ENCODE measurements around the gene GON7. TPM values are rescaled to one million over a fixed set of nuclear protein-coding genes. Genes with fewer than 3 reads are reported as not detected.
"Not testable (repeated sequence)": the region's sequence is repeated elsewhere in the genome, so short reads cannot be mapped to it uniquely, and the experiment has no call there.

Gene GON7
- total RNA-seq, 1 donor from 2014 or later: 24.6 TPM

GRCh38 chr14:93173943-93174395 lies 32.9 kb downstream of the GON7 start:
- peak overlapping the region; percentile 44 for H2AFZ ChIP-seq (replicated peaks)
- Mint-ChIP-seq H3K27me3 (ENCODE audit: insufficient read depth, low read depth) (peaks cover 5% of the 10 kb centered on the region), H3K36me3 (no peaks in the 10 kb centered on the region), H3K9me3 (peaks cover 2% of the 10 kb centered on the region), H3K4me3 (no peak overlapping the region), H3K4me1 (peaks cover 2% of the 10 kb centered on the region), H3K27ac (no peak overlapping the region)
- no peaks in the 10 kb centered on the region for H3K9me3 ChIP-seq (ENCODE audit: low read depth)
- H3K4me2 ChIP-seq: no peak overlapping the region
- H3K9ac ChIP-seq: no peak overlapping the region
- H3K36me3 ChIP-seq: no peaks in the 10 kb centered on the region
- no peaks in the 10 kb centered on the region for H3K79me2 ChIP-seq (ENCODE audit: low read depth)
- H3K27me3 ChIP-seq: no peaks in the 10 kb centered on the region
- no peak for DNase-seq (ENCODE audit: low spot score)
- H3K4me1 ChIP-seq: no peaks in the 10 kb centered on the region
- H3K27ac ChIP-seq: no peak overlapping the region
- no peak for TF ChIP-seq CTCF (IDR thresholded peaks at IDR 0.05)
- TF ChIP-seq EZH2 (IDR thresholded peaks at IDR 0.05): no peak
- H3K4me3 ChIP-seq: no peak overlapping the region
- no peaks in the 10 kb centered on the region for H3F3A ChIP-seq (ENCODE audit: low read depth)
- H4K20me1 ChIP-seq (ENCODE audit: low read depth): no peaks in the 10 kb centered on the region

DNA sequence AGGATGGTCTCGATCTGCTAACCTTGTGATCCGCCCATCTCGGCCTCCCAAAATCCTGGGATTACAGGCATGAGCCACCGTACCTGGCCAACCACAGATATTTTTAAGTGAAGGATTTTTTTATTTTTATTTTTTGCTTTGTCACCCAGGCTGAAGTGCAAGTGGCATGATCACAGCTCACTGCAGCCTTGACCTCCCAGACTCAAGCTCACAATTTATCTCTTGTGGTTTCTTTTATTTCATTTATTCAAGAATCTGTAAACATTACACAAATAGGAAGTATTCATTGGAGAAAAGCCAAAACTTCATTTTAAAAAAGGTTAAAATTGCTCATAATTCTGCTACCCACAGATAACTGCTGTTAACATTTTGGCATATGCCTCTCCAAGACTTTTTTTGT lies 35.5 kb downstream of the GON7 start:
- H3K36me3 ChIP-seq: no peaks in the 10 kb centered on the region
- H3K4me1 ChIP-seq: no peaks in the 10 kb centered on the region
- H3K9me3 ChIP-seq (ENCODE audit: low read depth): no peaks in the 10 kb centered on the region
- DNase-seq (ENCODE audit: low spot score): no peak
- TF ChIP-seq CTCF (IDR thresholded peaks at IDR 0.05): no peak
- TF ChIP-seq EZH2phosphoT487 (IDR thresholded peaks at IDR 0.05): no peak
- TF ChIP-seq EZH2 (IDR thresholded peaks at IDR 0.05): no peak
- H2AFZ ChIP-seq (replicated peaks): no peak overlapping the region
- no peak overlapping the region for H3K4me3 ChIP-seq
- H3K79me2 ChIP-seq (ENCODE audit: low read depth): no peaks in the 10 kb centered on the region
- H3K4me2 ChIP-seq: no peak overlapping the region
- no peaks in the 10 kb centered on the region for H3K27me3 ChIP-seq
- Mint-ChIP-seq H3K4me1 (peaks cover 2% of the 10 kb centered on the region), H3K27me3 (ENCODE audit: insufficient read depth, low read depth) (peaks cover 2% of the 10 kb centered on the region), H3K36me3 (no peaks in the 10 kb centered on the region), H3K27ac (no peak overlapping the region), H3K9me3 (peaks cover 2% of the 10 kb centered on the region), H3K4me3 (no peak overlapping the region)
- no peak overlapping the region for H3K27ac ChIP-seq
- H3F3A ChIP-seq (ENCODE audit: low read depth): no peaks in the 10 kb centered on the region
- H4K20me1 ChIP-seq (ENCODE audit: low read depth): no peaks in the 10 kb centered on the region
- no peak overlapping the region for H3K9ac ChIP-seq

- not testable (repeated sequence) for H3K9ac ChIP-seq; H3K4me3 Mint-ChIP-seq; H3K27ac ChIP-seq; H3K4me1 ChIP-seq; H3K36me3 ChIP-seq; H3K4me3 ChIP-seq; H4K20me1 ChIP-seq (ENCODE audit: low read depth); H3K27ac Mint-ChIP-seq; H3K4me2 ChIP-seq; H3K79me2 ChIP-seq (ENCODE audit: low read depth); H3K9me3 Mint-ChIP-seq; H3K27me3 ChIP-seq; H3K36me3 Mint-ChIP-seq; H2AFZ ChIP-seq (replicated peaks); H3K9me3 ChIP-seq (ENCODE audit: low read depth); H3F3A ChIP-seq (ENCODE audit: low read depth); H3K27me3 Mint-ChIP-seq (ENCODE audit: insufficient read depth, low read depth); DNase-seq (ENCODE audit: low spot score)
- H3K4me1 Mint-ChIP-seq: peaks cover 10% of the 10 kb centered on the region
These were observed 36.7 kb downstream of the GON7 start for GRCh38 chr14:93170141-93170540.

DNA sequence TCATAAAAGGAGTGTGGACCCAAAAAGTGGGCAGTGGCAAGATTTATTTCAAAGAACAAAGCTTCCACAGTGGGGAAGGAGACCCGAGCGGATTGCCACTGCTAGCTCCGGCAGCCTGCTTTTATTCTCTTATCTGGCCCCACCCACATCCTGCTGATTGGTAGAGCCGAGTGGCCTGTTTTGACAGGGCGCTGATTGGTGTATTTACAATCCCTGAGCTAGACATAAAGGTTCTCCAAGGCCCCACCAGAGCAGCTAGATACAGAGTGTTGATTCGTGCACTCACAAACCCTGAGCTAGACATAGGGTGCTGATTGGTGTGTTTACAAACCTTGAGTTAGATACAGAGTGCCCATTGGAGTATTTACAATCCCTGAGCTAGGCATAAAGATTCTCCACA lies 37.2 kb downstream of the GON7 start:
- DNase-seq (ENCODE audit: low spot score); H3K9me3 Mint-ChIP-seq; H3K36me3 ChIP-seq; H3K4me2 ChIP-seq; H3F3A ChIP-seq (ENCODE audit: low read depth); H3K4me3 Mint-ChIP-seq; H3K27ac ChIP-seq; H4K20me1 ChIP-seq (ENCODE audit: low read depth); H3K79me2 ChIP-seq (ENCODE audit: low read depth); H3K4me1 ChIP-seq; H3K4me3 ChIP-seq; H3K36me3 Mint-ChIP-seq; H3K9me3 ChIP-seq (ENCODE audit: low read depth); H3K27me3 Mint-ChIP-seq (ENCODE audit: insufficient read depth, low read depth); H3K27me3 ChIP-seq; H3K9ac ChIP-seq; H2AFZ ChIP-seq (replicated peaks): not testable (repeated sequence)
- H3K4me1 Mint-ChIP-seq: peaks cover 13% of the 10 kb centered on the region
- H3K27ac Mint-ChIP-seq: peak overlapping the region; percentile 3

GRCh38 chr14:93168610-93169009 lies 38.3 kb downstream of the GON7 start:
- not testable (repeated sequence) for H3K4me3 ChIP-seq; H3K27ac Mint-ChIP-seq; H3F3A ChIP-seq (ENCODE audit: low read depth); H3K9ac ChIP-seq; H3K4me2 ChIP-seq; H3K9me3 Mint-ChIP-seq; H3K27me3 ChIP-seq; H3K4me1 ChIP-seq; H3K27me3 Mint-ChIP-seq (ENCODE audit: insufficient read depth, low read depth); H2AFZ ChIP-seq (replicated peaks); H3K27ac ChIP-seq; H4K20me1 ChIP-seq (ENCODE audit: low read depth); H3K36me3 Mint-ChIP-seq; H3K9me3 ChIP-seq (ENCODE audit: low read depth); H3K36me3 ChIP-seq; H3K79me2 ChIP-seq (ENCODE audit: low read depth); DNase-seq (ENCODE audit: low spot score); H3K4me3 Mint-ChIP-seq
- peaks cover 11% of the 10 kb centered on the region for H3K4me1 Mint-ChIP-seq

- not testable (repeated sequence) for H3K4me1 ChIP-seq; H3K27me3 Mint-ChIP-seq (ENCODE audit: insufficient read depth, low read depth)
- peak overlapping the region; percentile 93 for H3K27ac Mint-ChIP-seq
These were observed 41.3 kb downstream of the GON7 start for GRCh38 chr14:93165271-93166265.

More at GRCh38 chr14:93165271-93166265, 41.3 kb downstream of the GON7 start:
- H3K4me3 Mint-ChIP-seq: peak overlapping the region; percentile 48
- not testable (repeated sequence) for H3K9me3 Mint-ChIP-seq; H3K4me3 ChIP-seq; H3K27ac ChIP-seq; H3F3A ChIP-seq (ENCODE audit: low read depth); H3K36me3 ChIP-seq; H3K27me3 ChIP-seq; DNase-seq (ENCODE audit: low spot score); H3K9ac ChIP-seq; H3K79me2 ChIP-seq (ENCODE audit: low read depth); H3K4me2 ChIP-seq; H4K20me1 ChIP-seq (ENCODE audit: low read depth); H2AFZ ChIP-seq (replicated peaks); H3K36me3 Mint-ChIP-seq; H3K9me3 ChIP-seq (ENCODE audit: low read depth)
- peaks cover 11% of the 10 kb centered on the region for H3K4me1 Mint-ChIP-seq
